H1 (cell line): Measurements from ENCODE around the gene JPH2. TPM values are rescaled to one million over a fixed set of nuclear protein-coding genes. Genes with fewer than 3 reads are reported as not detected.

Source experiments
- CTCF ChIA-PET: fragments of 300-600 bp; sonication (Branson Sonifier 250); formaldehyde crosslinking; loops from one replicate; lab custom pipeline; 2021; ENCODE audit not compliant: partially characterized antibody; lab: Charles Lee
- POLR2A ChIA-PET: fragments of 300-600 bp; sonication (Branson Sonifier 250); formaldehyde crosslinking; loops from one replicate; lab custom pipeline; 2021; ENCODE audit warnings: inconsistent platforms; ENCODE audit not compliant: partially characterized antibody; lab: Charles Lee
- DNase-seq, 2 experiments: peaks; one replicate each; pipeline versions ENCODE4 v3.0.0 to v3.0.0-alpha.2; 2010 to 2022; ENCODE audit warnings: low spot score in 2 of 2, low read depth in 1 of 2, mixed read lengths in 1 of 2
- FAIRE-seq: peaks from 2 replicates; lab custom pipeline; 2011; peaks lifted over from hg19 to GRCh38; lab: Jason Lieb, UNC
- H2AFZ ChIP-seq: 2 replicates; pipeline ENCODE4 v1.8.1; 2012; ENCODE audit warnings: low read length, inconsistent platforms
- H2AK5ac ChIP-seq: 2 replicates; pipeline ENCODE4 v1.6.1; 2013; ENCODE audit warnings: low read depth, low read length
- H2BK120ac ChIP-seq: replicated peaks from 2 replicates; pipeline ENCODE3; 2013; ENCODE audit warnings: low read depth, low read length, inconsistent platforms
- H2BK12ac ChIP-seq: 2 replicates; pipeline ENCODE4 v1.6.1; 2013; ENCODE audit warnings: low read depth, low read length
- H2BK15ac ChIP-seq: 2 replicates; pipeline ENCODE4 v1.6.1; 2013; ENCODE audit warnings: low read length
- H2BK20ac ChIP-seq: 2 replicates; pipeline ENCODE4 v1.6.1; 2013; ENCODE audit warnings: low read length
- H2BK5ac ChIP-seq: 2 replicates; pipeline ENCODE4 v1.6.1; 2013; ENCODE audit warnings: low read depth, low read length
- H3K14ac ChIP-seq: 2 replicates; pipeline ENCODE4 v1.6.1; 2013; ENCODE audit warnings: inconsistent platforms; ENCODE audit not compliant: insufficient read length
- H3K18ac ChIP-seq: 2 replicates; pipeline ENCODE4 v1.6.1; 2013; ENCODE audit warnings: low read length; ENCODE audit errors: extremely low read depth
- H3K23ac ChIP-seq: 2 replicates; pipeline ENCODE4 v1.6.1; 2013; ENCODE audit warnings: inconsistent platforms; ENCODE audit not compliant: insufficient read length
- H3K23me2 ChIP-seq: 2 replicates; pipeline ENCODE4 v1.6.1; 2013; ENCODE audit warnings: low read depth, low read length
- H3K27ac ChIP-seq: 2 replicates; pipeline ENCODE4 v1.6.1; 2011; ENCODE audit warnings: low read depth, low read length, inconsistent platforms
- H3K27me3 ChIP-seq, 4 experiments: replicated peaks in 1 of 4; 1 replicate in 1 of 4; 2 replicates in 3 of 4; pipeline versions ENCODE4 v1.6.1 to v1.8.1; 2011 to 2013; ENCODE audit warnings: low read length in 3 of 4, mild to moderate bottlenecking in 3 of 4, inconsistent platforms in 2 of 4, mixed read lengths in 2 of 4, moderate library complexity in 1 of 4; ENCODE audit not compliant: control insufficient read depth in 3 of 4, insufficient read depth in 3 of 4; ENCODE audit errors: extremely low read depth in 1 of 4
- H3K36me3 ChIP-seq, 4 experiments: 2 replicates each; pipeline versions ENCODE4 v1.6.1 to v1.8.1; 2011 to 2013; ENCODE audit warnings: mild to moderate bottlenecking in 4 of 4, low read length in 3 of 4, moderate library complexity in 2 of 4, control low read depth in 1 of 4, inconsistent platforms in 1 of 4; ENCODE audit not compliant: insufficient read depth in 4 of 4, control insufficient read depth in 2 of 4
- H3K4ac ChIP-seq: replicated peaks from 2 replicates; pipeline ENCODE3; 2013; ENCODE audit warnings: low read length, low read depth, mixed read lengths, inconsistent platforms; ENCODE audit not compliant: insufficient read length
- H3K4me1 ChIP-seq, 4 experiments: replicated peaks in 1 of 4; 1 replicate in 1 of 4; 2 replicates in 3 of 4; pipeline versions ENCODE4 v1.6.1 to v1.8.1; 2011 to 2013; ENCODE audit warnings: low read length in 3 of 4, inconsistent platforms in 2 of 4, mixed read lengths in 1 of 4; ENCODE audit not compliant: insufficient read depth in 4 of 4, control insufficient read depth in 3 of 4
- H3K4me2 ChIP-seq, 2 experiments: 2 replicates each; pipeline versions ENCODE4 v1.6.1 to v1.8.1; 2011 to 2013; ENCODE audit warnings: low read depth in 2 of 2, low read length in 2 of 2, control low read depth in 1 of 2, inconsistent platforms in 1 of 2, mild to moderate bottlenecking in 1 of 2; ENCODE audit not compliant: insufficient read depth in 1 of 2
- H3K4me3 ChIP-seq, 4 experiments: fragments of 200-600, 300-600 bp in 1 of 4; sonication (generic), shearing (Covaris generic), sonication (Bioruptor Twin) in 1 of 4; 2 replicates each; pipeline versions ENCODE4 v1.5.1 to v1.8.1; 2011 to 2016; ENCODE audit warnings: low read length in 4 of 4, low read depth in 3 of 4, control low read depth in 2 of 4, inconsistent platforms in 2 of 4, mild to moderate bottlenecking in 2 of 4, mixed read lengths in 1 of 4, moderate library complexity in 1 of 4; ENCODE audit not compliant: insufficient read depth in 2 of 4; ENCODE audit errors: extremely low read depth in 1 of 4
- H3K56ac ChIP-seq: replicated peaks from 2 replicates; pipeline ENCODE3; 2013; ENCODE audit warnings: low read depth, mild to moderate bottlenecking, mixed read lengths, low read length, inconsistent platforms; ENCODE audit not compliant: insufficient read length
- H3K79me1 ChIP-seq: 2 replicates; pipeline ENCODE4 v1.6.1; 2013; ENCODE audit warnings: low read depth, low read length, control low read depth
- H3K79me2 ChIP-seq, 2 experiments: 2 replicates each; pipeline versions ENCODE4 v1.6.1 to v1.8.1; 2012 to 2013; ENCODE audit warnings: low read length in 2 of 2, mild to moderate bottlenecking in 2 of 2, inconsistent platforms in 1 of 2; ENCODE audit not compliant: insufficient read depth in 2 of 2, control insufficient read depth in 1 of 2
- H3K9ac ChIP-seq, 4 experiments: replicated peaks in 1 of 4; 1 replicate in 1 of 4; 2 replicates in 3 of 4; pipeline versions ENCODE4 v1.6.1 to v1.8.1; 2011 to 2013; ENCODE audit warnings: low read depth in 3 of 4, low read length in 3 of 4, control low read depth in 2 of 4, mild to moderate bottlenecking in 2 of 4, moderate library complexity in 2 of 4, inconsistent platforms in 1 of 4; ENCODE audit errors: extremely low read depth in 1 of 4
- H3K9me3 ChIP-seq, 2 experiments: 2 replicates each; pipeline versions ENCODE4 v1.6.1 to v1.8.1; 2012 to 2013; ENCODE audit warnings: mild to moderate bottlenecking in 2 of 2, moderate library complexity in 2 of 2, control low read depth in 1 of 2, inconsistent platforms in 1 of 2, low read depth in 1 of 2, low read length in 1 of 2, mixed read lengths in 1 of 2; ENCODE audit not compliant: insufficient read depth in 2 of 2
- H4K20me1 ChIP-seq, 2 experiments: replicated peaks in 1 of 2; 2 replicates each; pipeline versions ENCODE3 to v1.8.1; 2011 to 2013; ENCODE audit warnings: inconsistent platforms in 2 of 2, low read length in 2 of 2, mild to moderate bottlenecking in 1 of 2; ENCODE audit not compliant: insufficient read depth in 2 of 2, control insufficient read depth in 1 of 2
- H4K5ac ChIP-seq: 2 replicates; pipeline ENCODE4 v1.6.1; 2013; ENCODE audit warnings: low read length, low read depth, mixed read lengths, inconsistent platforms; ENCODE audit not compliant: insufficient read length
- H4K8ac ChIP-seq: 2 replicates; pipeline ENCODE4 v1.8.0; 2013; ENCODE audit warnings: mild to moderate bottlenecking, moderate library complexity, low read length, inconsistent platforms; ENCODE audit not compliant: insufficient read depth; ENCODE audit errors: extremely low read depth
- H4K91ac ChIP-seq: replicated peaks from 2 replicates; pipeline ENCODE3; 2013; ENCODE audit warnings: low read length, mixed read lengths, inconsistent platforms; ENCODE audit not compliant: insufficient read length
- BCL11A ChIP-seq, 2 experiments: IDR thresholded peaks; one replicate each; pipeline ENCODE4 v1.6.1; 2011; ENCODE audit warnings: low read depth in 2 of 2, low read length in 2 of 2, mild to moderate bottlenecking in 2 of 2
- E2F6 ChIP-seq: IDR thresholded peaks from 2 replicates; pipeline ENCODE4 v1.6.1; 2012; ENCODE audit warnings: inconsistent platforms
- JUND ChIP-seq: IDR thresholded peaks from 2 replicates; pipeline ENCODE4 v1.6.1; 2011; ENCODE audit warnings: mild to moderate bottlenecking, improper control_type of control experiment, low read length
- MAX ChIP-seq: IDR thresholded peaks from 2 replicates; pipeline ENCODE4 v1.6.1; 2012; ENCODE audit warnings: inconsistent platforms
- WGBS, 2 experiments: shearing (Covaris generic) in 1 of 2; methylation state at CpG; one replicate each; pipeline versions ENCODE4 v1.1.6 to v1.1.7; 2013 to 2015; ENCODE audit warnings: low lambda C conversion rate in 2 of 2, mixed read lengths in 2 of 2, inconsistent platforms in 1 of 2, low coverage in 1 of 2, missing lambda C conversion rate in 1 of 2; ENCODE audit not compliant: insufficient replicate concordance in 2 of 2, insufficient coverage in 1 of 2, insufficient read length in 1 of 2; ENCODE audit errors: extremely low coverage in 1 of 2, missing lambda C conversion rate in 1 of 2; 5-methylcytosine and 5-hydroxymethylcytosine counted together
- polyA plus RNA-seq, 7 experiments: library from polyadenylated mRNA; depleted of rRNA in 3 of 7; stranded (reverse) in 5 of 7; unstranded in 2 of 7; fragments of >200 nt in 5 of 7; fragments of 200-250 nt in 2 of 7; gene quantifications; 1 replicate in 5 of 7; 2 replicates in 1 of 7; 4 replicates in 1 of 7; pipeline versions ENCODE4 v1.2.1 to v1.2.3, GENCODE V29; 2011 to 2013; ENCODE audit warnings: missing spikeins in 2 of 7, mixed read lengths in 2 of 7
- total RNA-seq: library from RNA; stranded (reverse); fragmentation: NEBNext Ultra II Directional; extraction: Animal tissue kit (Norgen Biotek cat#: 25700); gene quantifications from 2 replicates; pipeline ENCODE4 v1.2.1, GENCODE V29; 2021

JPH2 gene
- total and polyA plus RNA-seq, 2 of the 8 experiments (the other 6 are each of a cell fraction or from before 2014, with no cell fraction given): 0.59 to 1.3 TPM

GRCh38 chr20:44176833-44177534 is 10.0 kb downstream of the JPH2 start:
- no peaks in the 10 kb centered on the region; the same call in 1 of the 2 replicates for H3K23me2 ChIP-seq
- H3K27ac ChIP-seq: no peak overlapping the region
- DNase-seq (no peak), FAIRE-seq (no peak)
- H3K4ac ChIP-seq: no peak overlapping the region
- no peak overlapping the region for H3K4me3 ChIP-seq
- H3K4me2 ChIP-seq: no peak overlapping the region
- no peak overlapping the region for H3K14ac ChIP-seq
- no peak overlapping the region for H2BK120ac ChIP-seq
- no peaks in the 10 kb centered on the region for H3K36me3 ChIP-seq
- no peak overlapping the region for H3K18ac ChIP-seq
- ChIA-PET POLR2A (no interaction called here), CTCF (interaction anchor here (2.1 to 17.7 kb wide), 2 partner anchors 13 to 62 kb away, joined by 9 to 512 read pairs; no protein-coding TSS in a partner anchor)
- no peak overlapping the region for H3K23ac ChIP-seq
- H2BK12ac ChIP-seq: no peak overlapping the region
- H2AFZ ChIP-seq: peak overlapping the region; percentile 28; the same call in 1 of the 2 replicates
- no peak overlapping the region for H2BK5ac ChIP-seq
- no peaks in the 10 kb centered on the region for H3K79me2 ChIP-seq
- TF ChIP-seq MAX (no peak), BCL11A (IDR thresholded peaks at IDR 0.05; ENCODE audit: low read depth in 2 of 2, low read length in 2 of 2) (no peak), E2F6 (no peak), JUND (no peak)
- no peak overlapping the region for H3K9ac ChIP-seq
- H3K27me3 ChIP-seq: no peaks in the 10 kb centered on the region
- no peak overlapping the region for H2BK20ac ChIP-seq
- no peaks in the 10 kb centered on the region for H4K20me1 ChIP-seq
- no peak overlapping the region for H2AK5ac ChIP-seq
- WGBS, 2 experiments: 82% methylated on average over 14 of the region's 14 CpGs; no CpG with 5 or more reads in 1 of the 2 experiments
- no peak overlapping the region for H4K91ac ChIP-seq
- peaks cover 0 to 6% (median 1%) of the 10 kb centered on the region in 4 experiments; a peak in 3 of 7 replicates for H3K4me1 ChIP-seq
- no peak overlapping the region for H2BK15ac ChIP-seq
- H3K79me1 ChIP-seq: no peaks in the 10 kb centered on the region
- no peak overlapping the region; the same call in 1 of the 2 replicates for H4K8ac ChIP-seq
- no peak overlapping the region for H4K5ac ChIP-seq
- no peak overlapping the region for H3K56ac ChIP-seq
- H3K9me3 ChIP-seq: no peaks in the 10 kb centered on the region
